ENCODE data around the gene ZNF592.
A peak's percentile ranks its signal among the peaks of the same experiment; 100 is the strongest.

The ZNF592 gene

GRCh38 chr15:84812842-84813241 is 64.5 kb downstream of the ZNF592 start:
- DNase-seq = no peak

GRCh38 chr15:84813435-84813834 is 65.0 kb downstream of the ZNF592 start:
- DNase-seq = no peak

GRCh38 chr15:84813931-84814330 is 65.5 kb downstream of the ZNF592 start:
- DNase-seq = no peak

GRCh38 chr15:84814916-84815315 is 66.5 kb downstream of the ZNF592 start:
- no peak for DNase-seq

- no peak for DNase-seq
Measured at GRCh38 chr15:84816694-84817465, 68.5 kb downstream of the ZNF592 start, which contains the start of gene ALPK3. TSS of gene ALPK3 (plus strand) at chr15:84817356. CDS start at chr15:84817453, 97 bp downstream.

GRCh38 chr15:84817466-84818081 is 69.2 kb downstream of the ZNF592 start:
- no peak for DNase-seq

GRCh38 chr15:84818261-84819131 is 70.1 kb downstream of the ZNF592 start:
- no peak for DNase-seq

GRCh38 chr15:84819291-84819768 is 70.9 kb downstream of the ZNF592 start:
- DNase-seq = no peak

GRCh38 chr15:84819791-84820190 is 71.4 kb downstream of the ZNF592 start:
- DNase-seq = no peak

GRCh38 chr15:84821501-84822021 is 73.2 kb downstream of the ZNF592 start:
- no peak for DNase-seq

- DNase-seq = no peak
Measured at GRCh38 chr15:84822653-84823281, 74.4 kb downstream of the ZNF592 start.

GRCh38 chr15:84823282-84823878 is 75.0 kb downstream of the ZNF592 start:
- no peak for DNase-seq

- no peak for DNase-seq
Measured at GRCh38 chr15:84824260-84825007, 76.0 kb downstream of the ZNF592 start.

GRCh38 chr15:84826369-84826823 is 78.0 kb downstream of the ZNF592 start:
- peak; percentile 36 for DNase-seq

GRCh38 chr15:84827246-84827645 is 78.9 kb downstream of the ZNF592 start:
- DNase-seq = no peak

- no peak for DNase-seq
Measured at GRCh38 chr15:84828086-84828908, 79.9 kb downstream of the ZNF592 start.

GRCh38 chr15:84829428-84829827 is 81.0 kb downstream of the ZNF592 start:
- DNase-seq = no peak

GRCh38 chr15:84830036-84830435 is 81.6 kb downstream of the ZNF592 start:
- no peak for DNase-seq

- DNase-seq = no peak
Measured at GRCh38 chr15:84831028-84831427, 82.6 kb downstream of the ZNF592 start.

- no peak for DNase-seq
Measured at GRCh38 chr15:84831613-84832012, 83.2 kb downstream of the ZNF592 start.
